HTR-8/SVneo (cell line): ENCODE data around the gene DIS3L2.
"Not testable (repeated sequence)": the region's sequence is repeated elsewhere in the genome, so short reads cannot be mapped to it uniquely, and the experiment has no call there.

Experiments used
- DNase-seq: peaks from one replicate; pipeline ENCODE4 v3.0.0; 2011; ENCODE audit warnings: low spot score, mixed read lengths; ENCODE audit not compliant: insufficient read length
- FAIRE-seq: peaks from 2 replicates; lab custom pipeline; 2011; peaks lifted over from hg19 to GRCh38; lab: Jason Lieb, UNC

Gene DIS3L2

DNA sequence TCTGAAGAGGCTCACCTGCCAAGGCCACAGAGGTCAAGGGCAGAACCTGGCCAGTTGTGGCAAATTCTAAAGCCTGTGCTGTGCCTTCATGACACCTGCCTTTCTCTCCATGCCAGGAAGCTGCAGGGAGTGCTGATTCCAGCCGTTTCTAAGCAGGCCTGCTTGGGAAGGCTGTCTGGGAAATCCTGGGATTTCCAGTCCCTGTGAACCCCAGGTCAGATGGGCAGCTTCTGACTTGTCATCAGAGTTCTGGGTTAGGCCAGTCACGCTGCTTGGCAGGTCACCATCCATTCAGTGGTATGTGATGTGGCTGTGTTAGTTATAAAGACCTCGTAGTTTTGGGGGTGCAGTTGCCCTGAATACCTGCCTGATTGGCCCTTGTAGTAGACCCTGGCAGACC lies 346.3 kb downstream of the DIS3L2 start:
- no peak for DNase-seq
- FAIRE-seq, result no peak

DNA sequence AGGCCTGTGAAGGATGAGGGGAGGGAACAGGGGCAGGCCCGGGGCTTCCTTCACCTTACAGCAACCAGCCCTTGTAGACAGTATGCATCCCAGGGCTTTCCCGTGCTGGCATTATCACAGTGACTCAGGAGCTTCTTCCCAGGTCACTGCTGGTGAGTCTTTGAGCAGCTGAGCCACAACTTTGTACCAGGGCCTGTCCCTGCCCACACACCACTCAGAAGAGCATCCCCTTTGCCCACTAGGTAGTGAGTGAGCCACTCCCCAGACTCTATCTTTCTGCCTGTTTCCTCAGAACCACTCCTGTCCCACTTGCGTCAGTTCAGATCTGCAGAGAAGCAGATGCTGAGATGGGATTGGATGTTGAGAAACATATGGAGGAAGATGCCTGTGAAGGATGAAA lies 347.5 kb downstream of the DIS3L2 start:
- FAIRE-seq (no peak), DNase-seq (no peak)

DNA sequence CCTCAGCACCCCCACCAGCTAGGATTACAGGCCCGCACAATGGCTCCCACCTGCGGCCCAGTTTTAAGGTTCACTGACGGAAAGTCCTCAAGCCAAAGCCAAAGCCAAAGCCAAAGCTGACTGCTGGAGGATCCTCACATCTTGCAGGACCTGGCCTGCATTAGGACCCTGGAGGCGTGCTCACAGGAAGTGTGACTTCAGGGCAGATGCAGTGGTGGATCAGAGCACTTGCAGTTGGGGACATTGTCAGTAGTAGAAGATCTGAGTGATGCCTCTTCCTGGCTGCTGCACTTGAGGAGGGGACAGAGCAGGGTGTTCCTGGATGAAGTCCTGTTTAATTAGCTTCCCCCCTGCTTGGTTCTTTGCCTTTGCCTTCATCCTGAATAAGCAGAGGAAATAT lies 348.1 kb downstream of the DIS3L2 start:
- no peak for FAIRE-seq

DNA sequence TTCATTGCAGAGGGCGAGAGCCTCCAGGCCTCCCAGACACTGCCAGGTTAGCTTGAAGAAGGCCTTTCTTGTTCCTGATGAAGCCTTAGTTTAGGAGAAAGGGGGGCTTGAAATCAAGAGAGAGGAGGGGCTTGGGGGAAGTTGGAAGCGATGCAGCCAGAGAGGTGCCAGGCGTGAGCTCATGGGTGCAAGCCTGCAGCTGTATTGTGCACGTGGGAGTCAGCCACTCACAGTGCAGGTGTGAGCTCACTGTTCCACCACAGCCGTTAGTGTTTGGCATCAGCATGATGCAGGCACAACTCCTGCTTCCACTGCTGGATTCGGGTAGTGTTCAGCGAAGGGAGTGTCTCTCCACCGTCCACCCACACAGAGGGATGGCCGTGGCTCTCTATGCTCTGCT lies 348.6 kb downstream of the DIS3L2 start:
- DNase-seq, result no peak
- no peak for FAIRE-seq

More for the DNA sequence above, 348.1 kb downstream of the DIS3L2 start:
- no peak for DNase-seq

DNA sequence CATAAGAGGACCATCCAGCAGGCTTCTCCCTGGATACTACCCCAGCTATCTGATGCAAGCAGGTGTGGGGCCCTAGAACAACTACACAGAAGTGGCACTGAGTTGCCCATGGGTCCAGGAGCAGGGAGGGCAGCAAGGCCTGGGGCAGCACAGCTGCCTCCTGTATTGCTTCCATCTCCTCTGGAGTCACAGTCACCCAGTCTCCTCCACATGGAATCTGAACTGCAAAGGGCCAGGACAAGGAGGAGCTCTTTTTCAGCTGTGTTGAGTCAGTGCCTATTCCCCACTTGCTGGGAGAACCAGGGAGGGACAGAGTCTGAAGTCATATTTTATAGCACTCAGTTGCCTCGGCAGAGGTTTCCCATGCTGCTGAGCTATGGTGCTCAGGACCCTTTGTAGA lies 349.2 kb downstream of the DIS3L2 start:
- DNase-seq, result no peak
- FAIRE-seq, result no peak

DNA sequence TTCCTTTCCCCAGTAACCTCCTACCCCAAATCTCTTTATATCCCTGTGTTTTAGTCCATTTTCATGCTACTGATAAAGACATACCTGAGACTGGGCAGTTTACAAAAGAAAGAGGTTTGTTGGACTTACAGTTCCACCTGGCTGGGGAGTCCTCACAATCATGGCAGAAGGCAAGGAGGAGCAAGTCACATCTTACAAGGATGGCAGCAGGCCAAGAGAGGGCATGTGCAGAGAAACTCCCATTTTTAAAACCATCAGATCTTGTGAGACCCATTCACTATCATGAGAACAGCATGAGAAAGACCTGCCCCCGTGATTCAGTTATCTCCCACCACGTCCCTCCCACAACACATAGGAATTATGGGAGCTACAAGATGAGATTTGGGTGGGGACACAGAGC lies 352.1 kb downstream of the DIS3L2 start:
- not testable (repeated sequence) for DNase-seq, FAIRE-seq

DNA sequence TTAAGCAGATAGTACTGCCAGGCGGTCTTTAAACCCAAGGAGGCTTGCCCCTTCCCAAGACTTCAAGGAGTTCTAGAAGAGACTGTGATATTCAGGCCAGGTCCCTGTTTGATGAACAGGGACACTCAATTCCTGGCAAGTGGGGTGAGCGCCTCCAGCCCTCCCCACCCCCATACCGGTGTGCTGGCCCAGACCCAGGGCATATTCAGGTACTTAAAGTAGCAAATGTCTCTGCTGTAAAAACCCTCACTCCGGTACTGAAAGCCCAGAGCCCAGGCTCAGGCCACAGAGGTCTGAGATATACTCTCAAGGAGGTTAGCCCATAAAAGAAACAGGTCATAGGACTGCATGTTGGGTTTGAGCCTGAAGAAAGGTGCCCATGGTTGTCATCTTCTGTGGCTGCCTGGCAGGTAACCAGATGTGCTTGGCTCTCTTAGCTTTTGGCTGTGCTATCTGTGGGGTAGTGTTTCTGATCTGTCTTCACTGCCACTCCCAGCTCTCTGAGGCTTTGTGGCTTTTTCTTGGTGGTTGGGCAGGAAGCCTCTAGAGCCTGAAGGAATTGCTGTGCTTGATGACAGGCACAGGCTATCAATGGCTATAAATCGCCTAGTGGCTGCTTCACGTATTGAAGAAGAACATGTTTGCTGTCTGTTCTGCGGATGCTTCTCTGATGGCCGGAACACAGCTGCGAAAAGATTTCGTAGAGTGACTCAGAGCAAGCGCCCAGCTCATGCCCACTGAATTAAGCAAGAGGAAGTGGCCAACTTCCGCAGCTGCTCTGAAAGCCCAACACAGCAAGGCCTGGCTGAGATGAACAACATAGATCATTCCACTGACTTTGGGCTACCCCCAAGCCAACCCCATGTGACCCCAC lies 353.8 kb downstream of the DIS3L2 start:
- DNase-seq (no peak), FAIRE-seq (no peak)

DNA sequence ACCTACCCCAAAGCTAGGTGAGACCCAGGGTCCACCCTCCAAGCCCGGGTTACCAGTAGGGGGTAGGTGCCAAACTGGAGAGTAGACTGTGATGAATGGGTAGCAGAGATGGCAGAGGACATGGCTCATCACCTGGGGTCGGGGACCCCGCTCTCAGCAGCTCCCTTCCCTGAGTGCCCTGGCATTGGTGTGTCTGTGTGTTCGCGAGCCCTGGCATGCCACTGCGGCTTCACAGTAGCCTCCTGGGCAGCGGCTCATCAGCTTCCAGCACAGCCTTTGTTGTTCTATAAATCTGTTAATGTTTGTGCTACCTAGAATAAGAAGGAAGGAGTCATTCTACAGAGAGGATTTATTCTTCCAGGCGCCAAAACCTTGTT lies 354.4 kb downstream of the DIS3L2 start:
- FAIRE-seq, result no peak

DNA sequence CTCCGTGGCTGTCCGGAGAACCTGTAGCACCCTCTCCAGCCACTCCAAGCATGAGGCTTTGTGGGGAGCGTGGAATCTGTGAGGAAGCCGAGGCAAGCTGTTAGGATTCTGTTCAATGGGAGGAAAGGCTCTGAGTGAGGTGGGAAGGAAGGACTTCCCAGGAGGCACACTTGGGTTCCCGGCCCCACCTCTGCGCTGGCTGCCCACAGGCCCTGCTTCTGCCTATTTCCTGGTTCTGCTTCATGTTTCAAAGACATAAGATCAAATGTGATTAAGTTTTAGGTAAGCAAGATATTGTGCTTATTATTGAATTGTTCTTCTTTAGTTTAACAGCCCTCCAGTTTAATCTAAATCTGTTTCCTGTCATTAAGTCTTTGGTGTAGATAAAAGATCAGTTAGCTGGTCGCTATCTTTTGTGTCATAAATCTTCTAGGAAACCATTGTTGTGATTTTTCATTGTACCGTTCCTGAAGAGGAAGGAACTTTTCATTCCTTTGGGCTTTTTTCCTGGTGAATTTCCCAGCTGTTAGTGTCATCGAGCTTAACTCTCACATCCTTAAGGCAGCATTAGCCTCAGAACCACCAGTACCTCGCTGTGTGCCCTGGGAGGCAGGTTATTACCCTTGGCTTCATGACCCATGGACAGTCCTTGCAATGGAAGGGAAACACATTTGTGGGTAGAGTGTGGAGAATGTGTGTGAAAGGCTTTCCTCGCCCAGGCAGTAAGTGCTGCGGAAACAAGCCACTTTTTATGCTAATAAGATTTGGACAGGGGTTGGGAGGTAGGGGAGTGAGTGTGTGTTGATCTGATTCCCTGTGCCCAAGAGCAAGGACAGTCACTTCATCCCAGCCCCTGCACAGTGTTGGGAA lies 355.2 kb downstream of the DIS3L2 start:
- no peak for DNase-seq
- FAIRE-seq, result no peak

More for the DNA sequence above, 354.4 kb downstream of the DIS3L2 start:
- no peak for DNase-seq

DNA sequence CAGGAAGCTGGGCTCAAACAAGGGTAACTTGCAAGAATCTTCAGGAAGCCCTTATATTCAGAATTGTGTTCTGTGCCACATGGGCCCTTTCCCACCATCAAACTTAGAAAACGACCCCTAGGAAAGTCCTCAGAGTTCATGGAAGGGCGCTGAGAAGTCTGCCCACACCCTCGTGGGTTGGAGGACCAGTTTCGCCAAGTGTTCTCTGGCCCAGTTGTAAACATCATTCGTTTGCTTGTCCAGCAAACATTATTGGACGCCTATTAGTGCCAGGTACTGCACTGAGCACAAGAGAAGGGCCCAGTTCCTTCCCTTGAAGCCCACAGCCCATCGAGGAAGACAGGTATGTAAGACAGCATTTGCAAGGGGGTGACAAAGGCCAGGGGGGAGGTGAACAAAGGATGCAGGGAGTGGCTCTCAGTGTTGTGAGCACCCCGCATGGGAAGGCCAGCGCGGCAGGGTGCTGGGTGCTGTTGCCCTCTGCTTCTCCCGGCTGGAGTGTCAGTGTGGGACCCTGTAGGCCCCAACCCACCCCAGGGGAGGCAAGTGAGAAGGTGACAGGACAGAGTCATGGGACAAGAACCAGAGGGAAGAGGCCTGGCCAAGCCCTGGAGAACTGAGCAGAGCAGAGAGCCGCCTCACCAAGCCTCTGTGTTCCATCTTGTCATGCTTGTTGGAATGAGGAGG lies 356.8 kb downstream of the DIS3L2 start:
- DNase-seq, result no peak
- no peak for FAIRE-seq

DNA sequence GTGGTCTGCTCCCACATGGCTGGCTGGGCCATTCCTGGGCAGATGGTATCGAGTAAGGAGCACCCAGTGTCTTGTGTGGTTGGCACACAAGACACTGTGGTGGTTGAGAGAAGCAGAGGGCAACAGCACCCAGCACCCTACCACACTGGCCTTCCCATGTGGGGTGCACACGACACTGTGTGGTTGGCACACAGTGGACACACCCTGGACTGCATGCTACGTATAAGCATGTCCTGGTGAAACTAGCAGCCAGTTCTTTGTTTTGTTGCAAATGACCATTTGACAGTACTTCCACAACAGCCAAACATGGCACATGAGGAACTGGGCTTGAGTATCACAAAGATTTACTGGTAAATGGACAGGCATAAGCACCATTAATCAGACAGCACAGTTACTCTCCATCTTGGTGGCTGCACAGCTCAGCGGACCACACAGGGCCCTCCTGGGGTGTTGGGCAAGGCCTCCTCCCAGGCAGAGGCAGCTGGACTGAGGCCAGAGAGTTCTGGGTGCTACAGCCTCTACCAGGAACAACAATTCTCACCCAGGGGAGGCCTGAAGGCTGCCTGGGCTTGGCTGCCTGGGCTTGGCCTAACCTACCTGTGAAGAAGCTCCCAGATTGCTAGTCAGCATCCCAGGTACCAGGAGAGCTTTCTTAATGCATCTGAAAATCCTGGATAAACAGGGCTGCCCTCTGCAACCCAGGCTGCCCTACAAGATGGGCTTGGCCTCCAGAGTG lies 357.7 kb downstream of the DIS3L2 start:
- DNase-seq (no peak), FAIRE-seq (peak; percentile 42)

DNA sequence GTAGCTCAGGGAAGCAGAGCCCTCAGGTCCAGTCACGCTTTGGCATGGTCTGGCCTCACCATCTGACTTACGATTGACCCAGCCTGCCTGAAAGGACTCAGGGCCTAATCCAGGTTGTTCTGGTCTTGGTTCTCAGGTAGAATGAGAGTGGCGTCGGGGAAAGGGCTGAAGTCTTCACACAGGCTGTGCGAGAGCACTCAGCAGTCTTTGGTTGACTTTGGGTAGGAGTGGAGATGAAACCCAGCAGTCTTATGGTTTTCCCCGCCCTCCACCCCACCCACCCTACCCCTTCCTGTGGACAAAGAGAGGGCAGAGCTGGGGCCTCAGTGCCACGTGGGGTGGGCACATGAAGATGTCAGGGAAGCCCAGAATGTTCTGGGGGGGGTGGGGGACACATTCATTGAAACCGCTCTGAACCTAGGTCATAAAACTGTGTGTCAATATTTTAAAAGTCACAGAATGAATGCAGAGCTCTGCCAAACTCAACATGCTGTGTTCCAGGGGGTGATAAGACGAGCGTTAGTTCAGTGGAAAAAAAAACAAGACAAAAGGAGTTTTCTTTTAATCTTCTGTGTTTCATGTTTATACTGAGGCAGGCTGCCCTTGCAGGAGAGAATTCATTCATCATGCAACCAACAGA lies 358.4 kb downstream of the DIS3L2 start:
- FAIRE-seq, result no peak
- DNase-seq, result no peak

DNA sequence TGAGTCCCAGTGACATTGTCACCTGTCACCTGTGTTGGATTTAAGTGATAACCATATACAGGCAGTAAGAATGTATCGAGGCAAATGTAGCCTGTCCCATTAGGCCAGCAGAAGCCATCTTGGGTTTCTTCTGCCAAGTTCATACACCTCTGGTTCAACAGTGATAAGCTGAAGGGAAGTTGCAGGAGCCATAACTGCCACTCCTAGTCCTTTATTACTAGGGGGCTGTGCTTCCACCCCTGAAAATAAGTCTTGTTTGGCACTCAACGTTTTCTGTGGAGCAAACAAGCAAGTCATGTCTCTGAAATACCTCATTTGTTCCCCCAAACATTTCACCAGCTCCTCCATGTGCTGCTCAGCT lies 358.9 kb downstream of the DIS3L2 start:
- FAIRE-seq (no peak), DNase-seq (no peak)

DNA sequence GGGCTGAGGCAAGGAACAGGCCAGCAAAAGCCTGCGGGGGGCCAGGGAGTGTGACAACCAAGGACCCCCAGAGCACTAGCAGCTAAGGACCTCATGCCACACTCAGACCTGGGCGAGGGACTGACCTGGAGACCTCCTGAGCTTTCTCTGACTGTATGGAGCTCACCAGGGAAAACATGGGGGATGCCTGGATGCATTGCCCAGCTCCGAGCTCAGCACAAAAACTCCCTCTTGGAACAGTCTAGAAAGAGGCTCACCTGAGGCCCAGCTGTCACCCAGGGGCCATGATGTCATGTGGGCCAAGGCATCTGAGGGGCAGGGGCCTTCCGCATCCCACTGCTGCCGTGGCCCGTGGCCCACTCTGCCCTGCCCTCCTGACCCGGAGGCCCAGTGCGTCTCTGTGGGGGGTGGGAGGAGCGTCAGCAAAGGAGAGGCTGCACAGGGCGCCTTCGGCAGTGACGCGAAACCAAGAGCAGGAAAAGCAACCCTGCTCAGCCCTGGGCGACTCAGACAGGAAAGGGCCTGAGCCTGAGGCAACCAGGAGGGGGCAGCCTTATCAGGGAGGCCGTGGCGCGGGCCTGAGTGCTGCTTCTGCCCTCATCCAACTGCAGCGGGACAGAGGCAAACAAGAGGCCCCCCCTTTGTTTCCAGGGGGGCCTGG lies 359.8 kb downstream of the DIS3L2 start:
- DNase-seq (no peak), FAIRE-seq (no peak)

DNA sequence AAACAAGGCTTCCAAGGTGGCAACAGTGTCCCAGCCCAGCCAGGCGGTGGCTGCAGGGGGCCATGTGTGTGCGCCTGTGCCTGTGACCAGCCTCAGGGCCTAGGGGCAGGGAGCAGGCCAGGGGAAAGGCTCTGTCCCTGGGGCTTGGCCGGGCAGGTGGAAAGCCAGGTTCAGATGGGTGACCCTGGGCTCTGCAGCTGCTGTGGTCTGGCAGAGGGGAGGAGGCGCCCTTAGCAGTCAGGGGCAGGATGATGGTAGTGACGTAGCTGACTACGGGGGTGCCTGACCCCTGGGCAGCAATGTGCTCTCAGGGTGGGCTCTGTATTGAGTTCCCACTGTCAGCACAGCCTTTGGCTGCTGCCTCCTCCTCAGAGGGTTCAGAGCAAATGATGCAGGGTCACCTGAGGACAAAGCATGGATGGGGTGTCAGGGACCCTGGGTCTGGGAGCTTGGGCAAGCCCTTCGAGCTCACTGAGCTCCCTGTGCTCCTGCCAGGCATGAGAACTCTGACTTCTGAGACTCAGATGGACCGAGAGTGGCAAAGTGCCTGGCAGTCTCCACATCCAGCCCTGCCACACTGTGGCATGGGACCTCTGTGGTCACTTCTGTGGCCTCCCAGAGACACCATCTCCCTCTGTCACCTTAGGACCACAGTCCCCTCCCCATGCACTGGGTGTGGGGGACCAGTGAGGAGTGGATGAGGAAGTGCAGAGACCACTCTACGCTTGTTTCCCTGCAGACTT lies 360.5 kb downstream of the DIS3L2 start:
- DNase-seq, result no peak

DNA sequence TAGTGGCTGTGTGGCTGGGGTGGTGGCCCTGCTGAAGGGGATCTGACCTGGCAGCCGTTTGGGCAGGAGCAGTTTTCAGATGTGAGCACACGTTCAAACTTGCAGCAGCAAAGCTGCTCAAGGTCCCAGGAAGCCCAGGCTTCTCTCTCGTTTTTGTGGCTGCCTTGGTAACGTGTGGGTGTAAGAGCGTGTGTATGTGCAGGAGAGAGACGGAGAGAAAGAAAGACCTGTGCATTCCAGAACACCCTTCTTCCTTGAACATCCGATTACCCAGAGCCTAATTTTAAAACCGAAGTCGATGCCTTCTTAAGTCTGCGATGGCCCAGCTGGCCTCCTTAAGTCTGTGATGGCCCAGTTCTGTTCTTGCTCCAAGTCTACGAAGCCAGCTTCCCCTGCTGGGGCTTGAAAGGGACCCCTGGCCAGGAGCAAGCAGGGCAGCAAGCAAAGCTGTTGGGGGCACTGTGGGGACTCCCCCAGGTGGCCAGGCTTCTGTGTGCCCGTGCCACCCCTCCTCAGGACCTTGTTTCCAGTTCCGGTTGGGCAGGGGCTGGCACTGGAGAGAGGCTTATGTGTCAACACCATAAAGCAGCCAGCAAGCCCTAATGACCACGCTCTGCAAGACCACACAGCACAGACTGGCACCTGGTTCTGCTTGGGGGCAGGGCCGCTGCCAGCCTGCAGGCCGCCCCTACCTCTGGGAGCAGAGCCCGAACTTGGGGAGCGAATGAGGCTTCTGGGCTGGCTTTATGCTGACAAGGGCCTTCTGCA lies 361.2 kb downstream of the DIS3L2 start:
- no peak for DNase-seq
- FAIRE-seq, result no peak

More for the DNA sequence above, 360.5 kb downstream of the DIS3L2 start:
- no peak for FAIRE-seq

DNA sequence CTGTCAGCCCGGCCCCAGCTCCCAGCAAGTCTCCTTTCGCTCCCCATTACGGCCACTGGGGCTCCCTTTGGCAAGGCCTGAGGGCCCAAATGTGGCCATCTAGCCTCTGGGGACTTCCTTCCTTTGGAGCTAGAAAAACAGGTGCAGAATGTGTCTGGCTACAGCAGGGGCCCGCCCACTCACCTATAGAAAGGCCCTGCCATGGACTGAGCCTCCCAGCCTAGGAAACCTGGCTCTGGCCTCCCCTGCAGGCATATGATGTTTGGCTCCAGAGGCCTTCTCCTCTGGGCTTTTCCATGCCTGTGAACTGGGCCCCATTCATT lies 361.8 kb downstream of the DIS3L2 start:
- DNase-seq (no peak), FAIRE-seq (no peak)

DNA sequence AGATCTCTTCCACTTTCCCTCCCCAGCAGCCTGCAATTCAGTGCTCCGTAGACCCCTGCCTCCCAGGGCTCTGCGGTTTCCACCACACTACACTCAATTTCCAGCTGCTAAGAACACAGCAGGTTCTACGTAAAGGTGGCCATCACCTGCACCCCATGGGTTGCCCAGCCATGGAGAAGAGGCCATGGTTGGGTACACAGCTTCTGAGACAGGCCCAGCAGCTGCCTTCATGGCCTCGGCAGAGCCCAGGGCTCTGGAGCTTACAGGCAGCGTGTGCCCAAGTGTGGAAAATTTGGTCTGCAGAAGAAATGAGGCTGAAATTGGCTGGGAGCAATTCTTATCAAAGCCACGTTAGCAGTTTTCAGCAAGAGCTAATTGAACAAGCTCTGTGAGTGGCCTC lies 362.5 kb downstream of the DIS3L2 start:
- DNase-seq, result not testable (repeated sequence)
- peak; percentile 81 for FAIRE-seq
